ENCODE measurements around the gene TCF3.

DNA sequence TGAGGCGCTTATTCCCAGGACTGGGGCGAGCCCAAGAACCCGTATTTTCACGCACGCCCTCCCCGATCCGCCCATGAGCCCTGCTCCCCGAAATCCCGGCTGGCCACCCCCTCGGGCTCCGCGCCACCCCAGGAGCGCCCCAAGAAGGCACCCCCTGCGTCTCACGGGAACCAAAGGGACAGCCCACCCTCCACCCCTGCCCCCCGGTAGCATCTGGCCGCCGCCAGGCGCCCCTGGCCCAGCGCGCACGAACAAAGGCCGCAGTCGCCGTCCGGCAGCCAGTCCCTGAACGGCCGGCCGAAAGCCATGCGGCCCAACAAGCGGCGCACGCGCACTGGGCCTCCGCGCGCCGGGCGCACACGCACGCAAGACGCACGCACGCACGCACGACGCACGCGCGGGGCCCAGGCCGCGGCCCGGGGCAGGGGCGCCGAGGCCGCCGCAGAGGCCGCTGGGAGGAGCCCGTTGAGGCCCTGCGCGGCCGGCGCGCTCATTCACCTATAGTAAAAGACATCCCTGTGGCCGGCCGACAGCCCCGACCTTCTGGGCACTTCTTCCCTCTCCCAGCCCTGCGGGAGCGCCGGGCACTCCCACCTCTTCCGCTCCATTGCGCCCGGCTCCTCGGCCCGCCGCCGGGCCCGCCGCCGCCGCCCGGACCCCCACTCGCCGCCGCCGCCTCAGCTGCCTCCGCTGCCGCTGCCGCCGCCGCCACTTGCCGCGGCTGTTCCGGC lies 60.2 kb downstream of the TCF3 start:
- TF ChIP-seq, protein P1, sequence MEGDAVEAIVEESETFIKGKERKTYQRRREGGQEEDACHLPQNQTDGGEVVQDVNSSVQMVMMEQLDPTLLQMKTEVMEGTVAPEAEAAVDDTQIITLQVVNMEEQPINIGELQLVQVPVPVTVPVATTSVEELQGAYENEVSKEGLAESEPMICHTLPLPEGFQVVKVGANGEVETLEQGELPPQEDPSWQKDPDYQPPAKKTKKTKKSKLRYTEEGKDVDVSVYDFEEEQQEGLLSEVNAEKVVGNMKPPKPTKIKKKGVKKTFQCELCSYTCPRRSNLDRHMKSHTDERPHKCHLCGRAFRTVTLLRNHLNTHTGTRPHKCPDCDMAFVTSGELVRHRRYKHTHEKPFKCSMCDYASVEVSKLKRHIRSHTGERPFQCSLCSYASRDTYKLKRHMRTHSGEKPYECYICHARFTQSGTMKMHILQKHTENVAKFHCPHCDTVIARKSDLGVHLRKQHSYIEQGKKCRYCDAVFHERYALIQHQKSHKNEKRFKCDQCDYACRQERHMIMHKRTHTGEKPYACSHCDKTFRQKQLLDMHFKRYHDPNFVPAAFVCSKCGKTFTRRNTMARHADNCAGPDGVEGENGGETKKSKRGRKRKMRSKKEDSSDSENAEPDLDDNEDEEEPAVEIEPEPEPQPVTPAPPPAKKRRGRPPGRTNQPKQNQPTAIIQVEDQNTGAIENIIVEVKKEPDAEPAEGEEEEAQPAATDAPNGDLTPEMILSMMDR (IDR thresholded peaks at IDR 0.05) = no peak
- TF ChIP-seq POLR2A (IDR thresholded peaks at IDR 0.05) (peak; percentile 65 to 84), POLR2AphosphoS5 (IDR thresholded peaks at IDR 0.05) (peak; percentile 72)
